ENCODE data around the gene ZNF337. TPM values are rescaled to one million over a fixed set of nuclear protein-coding genes. Genes with fewer than 3 reads are reported as not detected.

The ZNF337 gene
- total RNA-seq, 4 donors from 2014 or later = 7.1 to 9.4 (median 8.0) TPM

DNA sequence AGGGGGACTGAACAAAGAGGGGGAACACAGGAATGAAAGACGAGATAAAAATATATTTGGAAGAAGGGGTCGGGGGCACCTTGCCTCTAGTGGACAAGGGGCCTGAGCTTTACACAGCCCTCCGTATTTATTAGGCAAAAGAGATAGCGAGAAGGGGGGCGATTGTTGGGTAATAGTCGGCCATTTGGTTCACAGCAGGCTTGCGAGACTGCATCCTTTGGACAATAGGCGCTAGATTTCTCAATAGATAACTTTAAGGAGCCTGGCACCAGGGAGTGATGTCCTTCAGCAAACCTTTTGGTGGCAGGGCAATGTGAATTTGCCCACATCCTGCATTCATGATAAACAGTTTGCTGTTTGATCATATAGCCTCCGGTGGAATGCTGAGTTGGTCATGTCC, 69.9 kb downstream of the ZNF337 start:
- ATAC-seq (no peak), DNase-seq (no peak)
- Histone ChIP-seq H3K27ac (no peak overlapping the region), H3K4me1 (peaks cover 10 to 11% of the 10 kb centered on the region in 2 donors), H3K27me3 (no peaks in the 10 kb centered on the region), H3K36me3 (no peaks in the 10 kb centered on the region), H3K9me3 (no peaks in the 10 kb centered on the region), H3K4me3 (no peak overlapping the region)
- in situ Hi-C loops (cut with MboI; ENCODE audit: low sequenced_read_pairs in 4 of 4) (loop anchor here in 1 of 4 donors (5.0 kb wide), 1 partner anchor 66 kb away; no protein-coding TSS in a partner anchor), intact Hi-C loops (cut with DNase I; ENCODE audit: low total_unique reads) (no loop called here)
- TF ChIP-seq POLR2A (IDR thresholded peaks at IDR 0.05) (no peak), CTCF (IDR thresholded peaks at IDR 0.05 in 4 of 5, conservative IDR thresholded peaks at IDR 0.05 in 1 of 5) (no peak)

DNA sequence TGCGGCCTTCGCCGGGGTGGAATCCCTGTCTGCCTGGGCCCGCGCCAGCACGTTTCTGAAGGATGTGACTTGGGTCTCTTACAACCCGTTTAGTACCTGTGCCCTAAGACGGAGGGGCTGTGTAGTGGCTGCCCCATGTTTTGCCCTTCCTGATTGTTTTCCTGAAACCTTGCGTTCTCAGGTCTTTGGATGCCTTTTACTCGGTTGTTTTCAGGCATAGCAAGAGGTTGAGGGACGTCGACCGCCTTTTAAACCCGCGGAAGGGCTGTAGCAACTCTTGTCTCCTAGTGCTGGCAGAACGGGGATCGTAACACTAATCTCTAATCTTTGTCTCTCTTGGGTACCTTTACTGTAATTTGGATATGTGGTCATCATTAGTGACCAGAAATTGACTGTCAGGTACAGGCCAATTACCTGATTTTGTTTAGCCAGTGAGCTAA, 72.1 kb downstream of the ZNF337 start:
- peak overlapping the region; percentile 72 to 95 (median 85) for H3K4me3 ChIP-seq
- TF ChIP-seq POLR2A (IDR thresholded peaks at IDR 0.05) = no peak
- no peak for TF ChIP-seq CTCF (IDR thresholded peaks at IDR 0.05 in 4 of 5, conservative IDR thresholded peaks at IDR 0.05 in 1 of 5)
- H3K9me3 ChIP-seq = no peaks in the 10 kb centered on the region
- DNase-seq (no peak), ATAC-seq (no peak)
- H3K27me3 ChIP-seq = no peaks in the 10 kb centered on the region
- H3K36me3 ChIP-seq = no peaks in the 10 kb centered on the region
- peaks cover 10 to 11% of the 10 kb centered on the region in 2 donors for H3K4me1 ChIP-seq
- in situ Hi-C loops (cut with MboI; ENCODE audit: low sequenced_read_pairs in 4 of 4) (loop anchor here in 2 of 4 donors (5.0 to 25.0 kb wide), 2 partner anchors 73 to 238 kb away; partner anchors contain the start of gene ZNF337 (in 1 of the 2)), intact Hi-C loops (cut with DNase I; ENCODE audit: low total_unique reads) (loop anchor here (2.0 to 5.0 kb wide), 2 partner anchors 234 to 243 kb away; partner anchors contain the start of gene ABHD12)
- peak overlapping the region; percentile 87 to 93 (median 92) for H3K27ac ChIP-seq

Other genes starting within 250 kb of the ZNF337 start
- 1 to 10 TPM in 2 of 4 donors, under 1 TPM in 2; 0.24 to 6.1 (median 0.88) TPM for gene NINL, start 111.3 kb downstream of the ZNF337 start, total RNA-seq
- 1 to 10 TPM; 1.5 to 3.6 (median 2.6) TPM for gene NANP, start 72.8 kb downstream of the ZNF337 start, total RNA-seq

Measured in gastrocnemius medialis (tissue), 4 donors.